PC-3 (cell line): ENCODE results near the gene CSNK1G1.

ENCODE experiments used
- CTCF ChIP-seq: fragments of 300-600 bp; sonication (generic); conservative IDR thresholded peaks from 2 replicates; pipeline ENCODE4 v1.5.1; 2017; ENCODE audit warnings: antibody characterized with exemption, low read depth, mild to moderate bottlenecking, low read length
- EZH2 ChIP-seq: fragments of 300-600 bp; sonication (generic); IDR thresholded peaks from one replicate; pipeline ENCODE4 v1.6.1; 2017; ENCODE audit warnings: antibody characterized with exemption, mild to moderate bottlenecking, low read length; ENCODE audit not compliant: unreplicated experiment
- EZH2phosphoT487 ChIP-seq: fragments of 300-600 bp; sonication (generic); IDR thresholded peaks from 2 replicates; pipeline ENCODE4 v1.6.1; 2018; ENCODE audit warnings: mild to moderate bottlenecking, antibody characterized with exemption, low read length, borderline replicate concordance

GRCh38 chr15:64148168-64148567, 207.8 kb downstream of the CSNK1G1 start:
- no peak for TF ChIP-seq EZH2
- TF ChIP-seq CTCF = no peak
- no peak for TF ChIP-seq EZH2phosphoT487
